ENCODE data around the gene SIPA1. TPM values are rescaled to one million over a fixed set of nuclear protein-coding genes. Genes with fewer than 3 reads are reported as not detected.

Gene SIPA1, protein sequence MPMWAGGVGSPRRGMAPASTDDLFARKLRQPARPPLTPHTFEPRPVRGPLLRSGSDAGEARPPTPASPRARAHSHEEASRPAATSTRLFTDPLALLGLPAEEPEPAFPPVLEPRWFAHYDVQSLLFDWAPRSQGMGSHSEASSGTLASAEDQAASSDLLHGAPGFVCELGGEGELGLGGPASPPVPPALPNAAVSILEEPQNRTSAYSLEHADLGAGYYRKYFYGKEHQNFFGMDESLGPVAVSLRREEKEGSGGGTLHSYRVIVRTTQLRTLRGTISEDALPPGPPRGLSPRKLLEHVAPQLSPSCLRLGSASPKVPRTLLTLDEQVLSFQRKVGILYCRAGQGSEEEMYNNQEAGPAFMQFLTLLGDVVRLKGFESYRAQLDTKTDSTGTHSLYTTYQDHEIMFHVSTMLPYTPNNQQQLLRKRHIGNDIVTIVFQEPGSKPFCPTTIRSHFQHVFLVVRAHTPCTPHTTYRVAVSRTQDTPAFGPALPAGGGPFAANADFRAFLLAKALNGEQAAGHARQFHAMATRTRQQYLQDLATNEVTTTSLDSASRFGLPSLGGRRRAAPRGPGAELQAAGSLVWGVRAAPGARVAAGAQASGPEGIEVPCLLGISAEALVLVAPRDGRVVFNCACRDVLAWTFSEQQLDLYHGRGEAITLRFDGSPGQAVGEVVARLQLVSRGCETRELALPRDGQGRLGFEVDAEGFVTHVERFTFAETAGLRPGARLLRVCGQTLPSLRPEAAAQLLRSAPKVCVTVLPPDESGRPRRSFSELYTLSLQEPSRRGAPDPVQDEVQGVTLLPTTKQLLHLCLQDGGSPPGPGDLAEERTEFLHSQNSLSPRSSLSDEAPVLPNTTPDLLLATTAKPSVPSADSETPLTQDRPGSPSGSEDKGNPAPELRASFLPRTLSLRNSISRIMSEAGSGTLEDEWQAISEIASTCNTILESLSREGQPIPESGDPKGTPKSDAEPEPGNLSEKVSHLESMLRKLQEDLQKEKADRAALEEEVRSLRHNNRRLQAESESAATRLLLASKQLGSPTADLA
- total RNA-seq, result 177 and 181 TPM in 2 replicates

DNA sequence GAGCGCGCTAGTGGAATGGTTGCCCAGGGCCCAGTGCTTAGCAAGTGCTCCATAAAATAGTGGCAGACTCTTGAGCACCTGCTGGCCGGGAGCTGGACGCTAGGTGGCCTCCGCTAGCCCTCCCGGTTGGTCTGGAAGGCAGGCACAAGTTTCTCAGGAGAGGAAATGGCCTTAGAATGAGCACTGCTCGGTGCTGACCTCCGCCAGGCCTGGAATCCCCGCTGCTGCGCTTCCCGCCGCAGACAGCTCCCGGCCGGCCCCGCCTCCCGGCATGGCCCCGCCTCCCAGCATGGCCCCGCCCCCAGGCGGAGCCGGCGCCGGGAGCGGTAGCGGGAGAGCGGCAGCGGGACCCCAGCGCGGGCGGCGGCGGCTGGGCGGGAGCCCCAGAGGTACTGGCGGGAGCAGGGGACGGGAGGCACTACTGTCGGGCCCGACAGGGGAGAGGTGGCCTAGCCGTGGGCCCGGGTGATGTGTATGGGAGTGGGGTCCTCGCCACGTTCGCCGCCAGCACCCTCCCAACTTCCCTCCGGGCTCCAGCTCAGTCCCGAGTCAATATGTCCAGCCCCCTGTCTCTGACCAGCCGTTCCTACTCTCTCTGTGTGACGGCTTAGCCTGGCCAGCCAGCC, at the start of gene SIPA1:
Gene SIPA1 (plus strand): TSS at position 308 of the 626 bp plus-strand sequence. CDS start 2,821 bp downstream, outside the sequence.
- intact Hi-C loops (cut with micrococcal nuclease), result loop anchor here (1.0 to 2.0 kb wide), 4 partner anchors 23 to 75 kb away; partner anchors contain the start of genes KAT5 and PCNX3

DNA sequence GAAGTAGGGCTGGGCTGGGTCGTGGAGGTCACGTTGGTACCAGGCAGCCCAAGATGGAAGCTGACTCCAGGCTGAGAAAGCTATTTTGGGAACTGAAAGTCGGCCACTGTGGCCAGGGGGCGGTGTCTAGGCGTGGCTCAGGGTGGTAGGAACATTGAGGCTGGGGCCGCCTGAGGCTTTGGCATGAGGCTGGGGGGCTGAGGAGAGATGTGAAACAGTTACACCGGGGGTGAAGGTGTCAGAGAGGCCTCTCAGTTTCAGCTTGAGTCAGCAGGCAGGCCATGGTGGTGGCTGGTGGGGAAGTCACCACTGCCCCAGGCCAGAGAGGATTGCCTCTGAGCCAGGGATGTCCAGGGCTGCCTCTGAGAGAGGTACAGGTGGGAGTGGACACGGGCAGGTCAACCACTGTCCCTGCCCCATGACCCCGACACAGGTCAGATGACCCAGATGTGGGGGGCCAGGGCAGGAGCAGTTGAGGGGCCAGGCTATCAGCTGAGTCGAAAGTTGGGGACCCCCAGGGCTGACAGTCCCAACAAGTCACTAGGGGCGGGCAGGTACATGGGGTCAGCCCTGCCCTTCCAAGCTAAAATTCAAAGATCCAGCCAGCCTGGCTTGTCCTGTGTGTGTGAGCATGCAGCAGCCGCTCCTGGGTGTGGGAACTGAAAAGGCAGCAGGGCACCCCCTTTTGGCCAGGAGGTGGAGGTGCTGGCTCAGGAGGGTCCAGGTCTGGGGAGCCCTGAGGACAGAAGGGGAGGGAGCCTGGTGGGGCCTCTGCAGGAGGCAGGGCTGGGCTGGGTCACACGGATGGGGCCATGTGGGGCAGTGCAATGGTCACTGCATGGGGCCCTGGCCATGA, 49.5 kb upstream of the SIPA1 start:
- intact Hi-C loops (cut with micrococcal nuclease), result loop anchor here (1.0 to 2.0 kb wide), 5 partner anchors 14 to 222 kb away; partner anchors contain the start of gene PCNX3

GRCh38 chr11:65589444-65590239, 48.3 kb upstream of the SIPA1 start:
- intact Hi-C loops (cut with micrococcal nuclease), result loop anchor here (2.0 kb wide), 1 partner anchor 223 kb away; no protein-coding TSS in a partner anchor

GRCh38 chr11:65590240-65590738, 47.6 kb upstream of the SIPA1 start:
- intact Hi-C loops (cut with micrococcal nuclease), result no loop called here

DNA sequence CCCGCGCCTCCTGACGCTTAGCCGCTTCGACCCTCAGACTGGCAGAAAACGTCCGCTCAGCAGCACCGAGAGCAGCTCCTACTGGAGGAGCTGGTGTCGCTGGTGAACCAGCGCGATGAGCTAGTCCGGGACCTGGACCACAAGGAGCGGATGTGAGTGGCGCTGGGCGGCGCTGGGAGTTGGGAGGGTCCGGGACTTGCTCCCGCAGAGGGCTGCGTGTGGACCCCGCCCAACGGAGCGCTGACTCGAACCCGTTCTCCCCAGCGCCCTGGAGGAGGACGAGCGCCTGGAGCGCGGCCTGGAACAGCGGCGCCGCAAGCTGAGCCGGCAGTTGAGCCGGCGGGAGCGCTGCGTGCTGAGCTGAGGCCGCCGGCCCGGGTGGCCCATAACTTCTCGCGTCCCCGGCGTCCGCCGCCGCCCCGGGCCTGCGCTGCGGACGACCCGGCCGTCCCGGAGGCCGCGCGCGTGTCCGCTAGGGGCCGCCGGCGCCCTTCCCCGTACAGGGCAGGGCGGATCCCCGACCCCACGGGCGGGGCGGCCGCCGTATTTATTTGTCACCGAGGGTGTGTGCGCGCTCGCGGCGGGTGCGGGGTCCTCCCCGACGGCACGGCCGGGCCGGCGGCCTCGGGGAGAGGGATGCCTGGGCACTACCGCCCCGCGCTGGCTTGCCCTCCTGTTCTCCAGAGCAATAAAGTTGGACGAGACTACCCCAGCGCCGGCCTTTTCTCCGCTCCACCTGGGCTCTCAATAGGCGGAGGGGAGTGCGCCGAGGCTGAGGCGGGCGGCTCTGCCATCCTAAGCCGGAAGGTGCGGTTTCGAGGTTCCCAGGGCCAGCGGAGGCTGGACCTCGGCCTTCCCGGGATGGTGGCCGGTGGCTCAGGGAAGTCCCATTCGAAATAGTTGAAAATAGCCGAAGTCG, 45.7 kb upstream of the SIPA1 start:
- intact Hi-C loops (cut with micrococcal nuclease), result no loop called here

DNA sequence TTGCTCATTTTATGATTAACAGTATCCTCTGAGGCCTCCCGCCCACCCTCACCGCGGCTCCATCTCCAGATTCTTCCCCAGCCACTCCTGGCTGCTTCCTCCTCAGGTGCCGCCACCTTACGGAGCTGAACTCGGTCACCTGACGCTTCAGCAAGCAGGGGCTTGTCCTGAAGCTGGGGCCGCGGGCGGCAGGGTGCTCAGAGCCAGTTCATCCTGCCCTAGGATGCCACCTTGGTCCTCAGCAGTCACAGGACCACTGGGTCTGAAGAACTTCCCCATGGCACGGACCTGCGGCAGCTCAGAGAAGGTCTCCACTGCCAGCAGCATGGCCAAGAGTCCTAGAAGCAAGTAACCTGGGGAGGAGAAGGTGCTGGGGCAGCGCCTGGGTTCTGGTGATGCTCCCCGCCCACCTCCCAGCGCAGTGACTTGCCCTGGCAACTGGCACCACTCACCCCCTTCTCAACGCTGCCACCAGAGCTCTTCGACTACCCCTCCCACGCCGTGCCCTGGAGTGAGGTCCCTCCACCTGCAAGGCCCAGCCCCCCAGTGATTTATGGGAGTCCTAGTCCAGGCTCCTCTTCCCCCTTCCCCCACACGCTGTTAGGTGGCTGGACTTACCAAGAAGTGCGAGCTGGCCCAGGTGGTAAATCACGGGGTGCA, 44.9 kb upstream of the SIPA1 start:
- intact Hi-C loops (cut with micrococcal nuclease), result no loop called here

DNA sequence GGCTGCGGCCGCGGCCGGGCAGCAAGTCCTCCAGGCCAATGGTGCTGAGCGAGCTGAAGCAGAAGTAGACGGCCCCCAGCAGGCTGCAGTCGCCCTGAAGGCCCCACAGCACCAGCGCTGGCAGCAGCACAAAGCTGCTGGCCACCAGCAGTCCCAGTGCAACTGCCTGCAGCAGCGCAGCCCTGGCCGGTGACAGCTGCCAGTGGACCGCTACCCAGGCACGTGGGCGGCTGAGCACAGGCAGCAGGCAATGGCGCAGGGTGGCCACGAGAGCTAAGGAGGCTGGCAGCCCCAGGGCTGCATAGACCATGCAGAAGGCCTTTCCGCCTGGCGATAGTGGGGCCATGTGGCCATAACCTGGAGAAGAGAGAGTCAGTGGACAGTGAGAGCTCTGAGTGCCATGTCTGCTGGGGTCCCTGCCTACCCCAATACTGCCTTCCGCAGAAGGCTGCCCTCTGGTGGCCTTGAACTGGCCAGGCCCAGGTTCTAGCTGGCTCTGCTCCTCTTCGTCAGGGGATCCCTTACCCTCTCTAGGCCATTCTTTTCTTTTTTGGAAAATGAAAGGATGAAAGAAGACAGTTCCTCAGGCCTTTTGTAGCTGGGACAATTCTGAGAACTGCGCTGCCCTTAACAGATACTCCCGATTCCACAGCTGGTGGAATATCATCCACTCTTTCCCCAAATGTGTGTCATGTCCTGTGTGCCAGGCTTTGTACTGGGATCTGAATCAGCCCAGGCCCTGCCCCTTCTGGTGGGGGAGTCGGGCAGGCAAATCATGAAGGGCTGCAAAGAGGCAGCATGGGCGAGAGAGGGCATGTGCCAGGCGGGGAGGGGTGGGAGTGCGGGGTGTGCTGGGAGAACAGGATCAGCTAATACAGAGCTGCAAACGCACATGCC, 44.1 kb upstream of the SIPA1 start:
- intact Hi-C loops (cut with micrococcal nuclease), result no loop called here

DNA sequence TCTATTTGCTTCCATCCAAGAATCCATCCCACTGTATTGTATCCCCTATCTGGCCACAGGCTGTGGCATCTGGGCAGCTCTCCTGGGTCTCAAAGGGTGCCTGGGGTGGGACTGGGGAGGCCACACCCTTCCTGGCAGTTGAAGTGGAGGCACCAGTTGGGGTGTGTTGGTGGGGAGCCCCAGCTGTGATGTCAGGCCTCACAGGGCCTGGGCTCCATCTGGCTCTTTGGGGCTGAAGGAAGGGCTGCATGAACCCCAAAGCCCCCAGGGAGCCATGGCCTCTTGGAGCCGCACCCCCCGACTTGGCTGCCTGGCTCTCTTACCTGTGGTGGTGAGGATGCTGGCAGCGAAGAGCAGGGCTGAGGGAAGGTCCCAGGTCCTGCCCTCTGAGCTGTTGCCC, 42.8 kb upstream of the SIPA1 start:
- intact Hi-C loops (cut with micrococcal nuclease), result no loop called here

DNA sequence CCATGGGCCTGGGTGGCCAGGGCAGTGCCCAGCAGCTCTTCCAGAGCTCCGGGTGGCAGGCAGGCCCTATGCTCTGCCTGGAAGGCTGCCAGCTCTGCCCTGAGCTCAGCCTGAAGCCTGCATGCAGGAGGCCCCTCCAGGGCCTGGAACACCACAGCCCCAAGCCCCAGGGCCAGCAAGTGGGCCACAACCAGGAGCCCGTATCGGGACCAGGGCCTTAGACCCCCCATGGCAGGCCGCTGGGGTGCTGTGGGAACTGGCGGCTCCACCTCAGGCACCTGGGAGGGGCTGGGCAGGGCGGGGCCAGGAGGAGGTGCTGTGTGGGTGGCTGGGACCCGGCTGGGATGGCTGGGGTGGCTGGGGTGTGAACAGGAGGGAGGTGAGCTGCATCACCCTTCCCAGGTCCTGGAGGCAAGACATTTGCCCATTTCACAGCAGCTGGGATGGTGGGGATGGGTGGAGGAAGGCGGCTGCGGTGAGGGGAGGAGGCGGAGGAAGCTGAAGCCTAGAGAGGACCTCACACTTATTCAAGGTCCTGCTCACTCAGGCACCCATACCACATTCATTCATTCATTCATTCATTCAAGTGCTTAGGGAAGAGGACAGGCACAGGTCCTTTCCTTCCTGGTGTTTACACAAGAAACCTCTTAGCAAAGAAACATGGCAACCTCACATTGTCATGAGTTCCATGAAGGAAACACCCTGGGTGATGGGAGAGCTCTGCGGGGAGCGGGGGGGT, 42.2 kb upstream of the SIPA1 start, which contains the start of gene KCNK7:
Gene KCNK7 (minus strand): TSS at position 258 of the 739 bp plus-strand sequence. CDS start 28 bp downstream, at position 230.
- intact Hi-C loops (cut with micrococcal nuclease), result no loop called here

- intact Hi-C loops (cut with micrococcal nuclease), result no loop called here
Measured at GRCh38 chr11:65596520-65596919, 41.4 kb upstream of the SIPA1 start.

DNA sequence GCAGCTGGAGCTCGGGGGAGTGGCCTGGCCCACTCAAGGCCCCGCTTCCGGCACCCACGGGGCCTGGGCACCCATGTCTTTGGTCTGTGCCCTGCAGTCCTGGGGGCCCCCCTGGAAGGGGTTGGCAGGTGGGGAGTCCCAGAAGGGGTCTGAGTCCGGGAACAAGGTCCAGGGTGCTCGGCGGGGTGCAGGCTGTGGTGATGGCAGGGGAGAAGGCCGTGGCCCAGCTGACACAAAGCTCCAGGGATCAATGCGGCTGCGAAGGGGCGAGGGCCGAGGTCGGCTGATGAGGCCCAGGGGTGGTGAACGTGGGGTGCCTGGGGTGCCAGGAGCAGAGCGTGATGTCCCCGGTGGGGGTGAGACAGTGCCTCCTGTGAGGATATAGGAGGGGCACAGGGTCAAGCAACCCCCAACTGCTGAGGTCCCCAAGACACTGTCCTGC, 39.6 kb upstream of the SIPA1 start:
- intact Hi-C loops (cut with micrococcal nuclease), result no loop called here

DNA sequence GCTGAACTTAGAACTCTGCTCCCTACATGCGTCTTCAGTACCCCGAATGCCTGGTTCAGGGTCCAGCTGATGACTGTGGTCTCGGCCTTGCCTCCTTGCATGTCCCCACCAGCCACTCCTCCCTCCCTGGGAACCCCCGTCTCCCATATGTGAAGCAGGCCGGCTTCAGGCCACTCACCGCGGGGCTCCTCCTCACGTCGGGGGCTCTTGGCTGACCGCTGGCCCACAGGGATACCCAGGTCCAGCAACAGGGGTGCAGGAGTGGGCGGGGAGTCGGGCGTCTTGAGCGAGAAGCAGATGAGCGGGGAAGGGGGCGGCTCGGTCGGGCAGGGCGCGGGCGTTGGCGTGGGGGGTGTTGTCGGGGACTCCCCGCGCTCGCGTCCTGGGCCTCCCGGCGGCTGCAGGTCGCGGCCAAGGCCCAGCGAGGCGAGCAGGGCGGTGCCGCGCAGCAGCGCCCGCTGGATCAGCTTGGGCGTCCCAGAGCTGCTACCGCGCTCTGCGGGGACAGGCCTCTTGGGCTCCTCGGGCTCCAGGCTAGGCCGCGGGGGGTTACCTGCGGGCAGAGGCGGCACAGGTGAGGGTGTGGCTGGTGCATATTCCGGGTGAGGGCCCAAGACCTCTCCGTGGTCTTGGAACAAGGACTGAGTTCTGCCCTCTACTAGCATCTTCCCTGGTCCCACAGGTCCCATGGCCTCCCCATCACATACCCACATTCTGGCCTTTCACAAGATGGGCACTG, 38.5 kb upstream of the SIPA1 start:
- intact Hi-C loops (cut with micrococcal nuclease), result no loop called here

DNA sequence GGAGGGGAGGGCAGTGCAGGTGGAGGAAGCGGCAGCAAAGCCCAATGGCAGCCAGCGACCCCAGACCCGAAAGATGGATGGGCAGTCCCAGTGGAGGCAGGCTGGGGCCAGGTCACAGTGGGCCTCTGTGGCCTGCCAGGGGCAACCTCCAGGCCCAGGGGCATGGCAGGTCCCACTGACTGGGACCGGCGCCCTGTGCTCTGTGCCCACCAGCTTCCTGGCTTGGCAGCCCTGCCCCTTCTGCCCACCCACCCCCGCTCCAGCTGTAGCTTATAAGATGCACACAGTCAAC, 38.0 kb upstream of the SIPA1 start:
- intact Hi-C loops (cut with micrococcal nuclease), result no loop called here

DNA sequence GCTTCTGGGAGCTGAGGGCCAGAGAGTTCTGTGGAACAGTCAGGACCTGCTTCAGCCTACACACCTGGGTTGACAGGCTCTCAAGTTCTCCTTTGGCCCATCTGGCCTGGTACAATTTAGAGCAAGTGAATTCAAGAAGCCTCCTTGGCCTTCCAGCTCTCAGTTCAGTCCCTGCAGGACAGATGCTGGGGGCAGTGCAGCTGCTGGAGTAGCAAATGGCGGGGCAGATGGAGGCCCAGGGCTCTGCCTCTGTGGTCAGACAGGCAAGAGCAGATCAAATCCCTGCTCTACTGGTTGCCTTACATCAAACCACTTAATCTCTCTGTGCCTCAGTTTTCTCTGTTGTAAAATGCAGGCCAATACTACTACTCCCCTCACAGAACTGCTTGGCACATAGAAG, 33.6 kb upstream of the SIPA1 start:
- intact Hi-C loops (cut with micrococcal nuclease), result no loop called here

Measured in T-helper 1 cell treated with Interleukin-12 subunit alpha and Interleukin-12 subunit beta and Interleukin-4 antibody, amounts not matched to agents 30 ng/mL and 1 ng/mL, for 36 hours (primary cell).